ENCODE data around the gene HEXD.

DNA sequence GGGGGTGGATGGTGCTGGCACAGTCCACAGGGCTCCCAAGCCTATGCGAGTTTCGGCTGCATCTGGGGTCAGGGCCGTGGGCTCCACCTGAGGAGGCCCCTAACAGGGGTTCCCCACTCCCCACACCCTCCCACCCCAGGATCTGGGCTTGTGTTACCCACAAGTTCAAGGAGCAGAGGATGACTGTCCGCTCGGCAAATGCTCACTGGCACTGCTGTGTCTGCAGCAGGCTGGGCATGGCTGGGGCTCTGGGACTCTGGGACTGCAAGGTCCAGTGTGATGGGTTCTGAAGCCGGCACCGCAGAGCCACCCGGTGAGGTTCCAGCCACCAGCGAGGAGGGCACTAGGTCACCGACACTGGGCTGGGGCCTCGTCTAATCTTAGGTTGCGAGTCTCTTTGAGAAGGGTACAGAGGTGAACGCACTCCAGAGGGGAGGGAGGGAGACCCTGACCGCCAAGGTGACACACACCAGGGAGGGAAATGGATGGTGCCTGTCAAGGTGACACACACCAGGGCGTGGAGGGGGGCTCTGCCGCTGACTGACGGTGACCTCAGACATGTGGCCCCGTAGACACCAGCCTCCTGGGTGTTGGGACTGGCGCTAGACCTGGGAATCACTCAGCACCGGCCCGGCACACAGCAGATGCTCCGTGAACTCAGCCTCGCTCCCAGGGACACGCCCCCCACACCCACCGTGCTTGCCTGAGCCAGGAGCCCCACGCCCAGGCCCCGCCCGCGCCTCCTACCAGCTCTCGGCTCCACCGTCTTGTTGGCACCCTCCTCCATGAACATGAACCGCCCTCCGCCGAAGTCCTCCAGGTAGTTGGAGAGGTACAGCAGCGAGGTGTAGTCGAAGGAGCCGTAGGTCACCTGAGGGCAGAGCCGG lies 20.5 kb upstream of the HEXD start:
- TF ChIP-seq CTCF (IDR thresholded peaks at IDR 0.05; ENCODE audit: low read depth, low read length, poor library complexity, severe bottlenecking) (no peak), EZH2phosphoT487 (IDR thresholded peaks at IDR 0.05; ENCODE audit: borderline replicate concordance, low read length) (no peak)
